ENCODE data around the gene ASPA.

Gene ASPA

DNA sequence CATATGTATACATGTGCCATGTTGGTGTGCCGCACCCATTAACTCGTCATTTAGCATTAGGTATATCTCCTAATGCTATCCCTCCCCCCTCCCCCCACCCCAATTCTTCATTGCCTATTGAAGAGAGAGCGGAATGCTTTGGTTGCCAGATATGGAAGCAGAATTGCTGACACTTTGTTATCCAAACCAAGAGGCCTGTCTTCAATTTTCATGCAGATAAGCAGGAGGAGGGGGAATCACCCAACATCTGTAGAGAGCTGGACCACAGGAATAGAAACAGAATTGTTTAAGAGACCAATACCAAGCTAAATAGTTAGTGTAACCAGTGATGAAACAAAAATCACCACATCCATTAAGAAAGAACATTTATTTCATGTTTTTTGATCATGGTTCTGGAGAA lies 7.1 kb downstream of the ASPA start:
- Histone ChIP-seq H3K27me3 (ENCODE audit: insufficient read depth, poor library complexity, severe bottlenecking) (no peaks in the 10 kb centered on the region), H3K27ac (replicated peaks) (no peak overlapping the region), H3K4me3 (replicated peaks; ENCODE audit: insufficient read depth, low read length) (no peak overlapping the region)
- no peak for TF ChIP-seq GABPA (IDR thresholded peaks at IDR 0.05; ENCODE audit: low read depth)
- TF ChIP-seq, protein P1, sequence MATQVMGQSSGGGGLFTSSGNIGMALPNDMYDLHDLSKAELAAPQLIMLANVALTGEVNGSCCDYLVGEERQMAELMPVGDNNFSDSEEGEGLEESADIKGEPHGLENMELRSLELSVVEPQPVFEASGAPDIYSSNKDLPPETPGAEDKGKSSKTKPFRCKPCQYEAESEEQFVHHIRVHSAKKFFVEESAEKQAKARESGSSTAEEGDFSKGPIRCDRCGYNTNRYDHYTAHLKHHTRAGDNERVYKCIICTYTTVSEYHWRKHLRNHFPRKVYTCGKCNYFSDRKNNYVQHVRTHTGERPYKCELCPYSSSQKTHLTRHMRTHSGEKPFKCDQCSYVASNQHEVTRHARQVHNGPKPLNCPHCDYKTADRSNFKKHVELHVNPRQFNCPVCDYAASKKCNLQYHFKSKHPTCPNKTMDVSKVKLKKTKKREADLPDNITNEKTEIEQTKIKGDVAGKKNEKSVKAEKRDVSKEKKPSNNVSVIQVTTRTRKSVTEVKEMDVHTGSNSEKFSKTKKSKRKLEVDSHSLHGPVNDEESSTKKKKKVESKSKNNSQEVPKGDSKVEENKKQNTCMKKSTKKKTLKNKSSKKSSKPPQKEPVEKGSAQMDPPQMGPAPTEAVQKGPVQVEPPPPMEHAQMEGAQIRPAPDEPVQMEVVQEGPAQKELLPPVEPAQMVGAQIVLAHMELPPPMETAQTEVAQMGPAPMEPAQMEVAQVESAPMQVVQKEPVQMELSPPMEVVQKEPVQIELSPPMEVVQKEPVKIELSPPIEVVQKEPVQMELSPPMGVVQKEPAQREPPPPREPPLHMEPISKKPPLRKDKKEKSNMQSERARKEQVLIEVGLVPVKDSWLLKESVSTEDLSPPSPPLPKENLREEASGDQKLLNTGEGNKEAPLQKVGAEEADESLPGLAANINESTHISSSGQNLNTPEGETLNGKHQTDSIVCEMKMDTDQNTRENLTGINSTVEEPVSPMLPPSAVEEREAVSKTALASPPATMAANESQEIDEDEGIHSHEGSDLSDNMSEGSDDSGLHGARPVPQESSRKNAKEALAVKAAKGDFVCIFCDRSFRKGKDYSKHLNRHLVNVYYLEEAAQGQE (IDR thresholded peaks at IDR 0.05; ENCODE audit: insufficient replicate concordance, low read depth), result no peak
- TF ChIP-seq SPI1 (IDR thresholded peaks at IDR 0.05; ENCODE audit: borderline replicate concordance, low read depth), result no peak
- TF ChIP-seq POLR2AphosphoS5 (IDR thresholded peaks at IDR 0.05; ENCODE audit: low read depth), result no peak
- TF ChIP-seq, protein P2, sequence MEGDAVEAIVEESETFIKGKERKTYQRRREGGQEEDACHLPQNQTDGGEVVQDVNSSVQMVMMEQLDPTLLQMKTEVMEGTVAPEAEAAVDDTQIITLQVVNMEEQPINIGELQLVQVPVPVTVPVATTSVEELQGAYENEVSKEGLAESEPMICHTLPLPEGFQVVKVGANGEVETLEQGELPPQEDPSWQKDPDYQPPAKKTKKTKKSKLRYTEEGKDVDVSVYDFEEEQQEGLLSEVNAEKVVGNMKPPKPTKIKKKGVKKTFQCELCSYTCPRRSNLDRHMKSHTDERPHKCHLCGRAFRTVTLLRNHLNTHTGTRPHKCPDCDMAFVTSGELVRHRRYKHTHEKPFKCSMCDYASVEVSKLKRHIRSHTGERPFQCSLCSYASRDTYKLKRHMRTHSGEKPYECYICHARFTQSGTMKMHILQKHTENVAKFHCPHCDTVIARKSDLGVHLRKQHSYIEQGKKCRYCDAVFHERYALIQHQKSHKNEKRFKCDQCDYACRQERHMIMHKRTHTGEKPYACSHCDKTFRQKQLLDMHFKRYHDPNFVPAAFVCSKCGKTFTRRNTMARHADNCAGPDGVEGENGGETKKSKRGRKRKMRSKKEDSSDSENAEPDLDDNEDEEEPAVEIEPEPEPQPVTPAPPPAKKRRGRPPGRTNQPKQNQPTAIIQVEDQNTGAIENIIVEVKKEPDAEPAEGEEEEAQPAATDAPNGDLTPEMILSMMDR (IDR thresholded peaks at IDR 0.05; ENCODE audit: insufficient read depth, low read length), result no peak
- DNase-seq (ENCODE audit: low read depth in 1 of 2, low spot score in 1 of 2), result no peak

DNA sequence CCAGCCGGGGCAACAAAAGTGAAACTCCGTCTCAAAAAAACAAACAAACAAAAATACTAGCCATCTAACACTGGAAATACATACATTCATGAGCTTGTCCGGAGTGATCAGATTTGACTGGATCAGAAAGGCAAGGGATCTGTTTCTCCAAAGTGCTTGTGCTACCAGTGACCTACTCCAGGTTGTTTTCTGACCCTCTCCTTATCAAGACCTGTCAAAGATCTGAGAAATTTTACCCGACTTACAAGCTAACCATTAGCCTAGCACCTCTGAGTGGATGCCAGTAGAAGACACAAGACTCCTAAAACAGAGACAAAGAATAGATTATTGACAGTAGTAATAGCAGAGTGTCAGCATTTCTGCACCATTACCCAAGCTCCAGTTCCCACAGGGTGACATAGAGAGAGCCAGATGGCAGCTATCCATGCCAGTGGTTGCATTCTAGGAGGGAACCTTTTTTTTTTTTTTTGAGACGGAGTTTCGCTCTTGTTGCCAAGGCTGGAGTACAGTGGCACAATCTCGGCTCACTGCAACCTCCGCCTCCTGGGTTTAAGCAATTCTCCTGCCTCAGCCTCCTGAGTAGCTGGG lies 9.8 kb downstream of the ASPA start:
- no peak for DNase-seq (ENCODE audit: low read depth in 1 of 2, low spot score in 1 of 2)
- Histone ChIP-seq H3K27ac (replicated peaks) (no peak overlapping the region), H3K4me3 (replicated peaks; ENCODE audit: insufficient read depth, low read length) (no peak overlapping the region), H3K27me3 (ENCODE audit: insufficient read depth, poor library complexity, severe bottlenecking) (no peaks in the 10 kb centered on the region)
- TF ChIP-seq POLR2AphosphoS5 (IDR thresholded peaks at IDR 0.05; ENCODE audit: low read depth) (no peak), SPI1 (IDR thresholded peaks at IDR 0.05; ENCODE audit: borderline replicate concordance, low read depth) (no peak), GABPA (IDR thresholded peaks at IDR 0.05; ENCODE audit: low read depth) (no peak)
- TF ChIP-seq, protein P1 (IDR thresholded peaks at IDR 0.05; ENCODE audit: insufficient replicate concordance, low read depth), result no peak
- TF ChIP-seq, protein P2 (IDR thresholded peaks at IDR 0.05; ENCODE audit: insufficient read depth, low read length), result no peak

DNA sequence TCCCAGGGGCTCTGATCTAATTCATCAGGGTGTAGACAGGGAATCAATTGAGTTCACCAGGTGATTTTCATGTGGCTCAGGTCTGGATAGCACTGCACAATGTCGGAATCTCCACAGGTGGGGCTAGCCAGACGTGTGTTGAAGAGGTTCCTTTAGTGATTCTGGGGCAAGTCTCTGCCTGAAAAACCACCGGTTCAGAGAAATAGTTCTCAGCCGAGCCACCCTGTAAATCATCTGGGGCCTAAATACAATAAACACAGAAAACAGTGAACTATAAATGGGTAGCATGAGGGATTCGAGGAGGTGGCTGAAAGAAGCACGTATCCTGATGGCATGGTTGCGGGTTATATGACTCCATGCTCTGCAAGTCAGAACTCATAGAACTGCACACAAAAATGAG lies 21.3 kb downstream of the ASPA start:
- Histone ChIP-seq H3K4me3 (replicated peaks; ENCODE audit: insufficient read depth, low read length) (no peak overlapping the region), H3K27ac (replicated peaks) (no peak overlapping the region), H3K27me3 (ENCODE audit: insufficient read depth, poor library complexity, severe bottlenecking) (no peaks in the 10 kb centered on the region)
- TF ChIP-seq SPI1 (IDR thresholded peaks at IDR 0.05; ENCODE audit: borderline replicate concordance, low read depth) (no peak), GABPA (IDR thresholded peaks at IDR 0.05; ENCODE audit: low read depth) (no peak)
- TF ChIP-seq, protein P2 (IDR thresholded peaks at IDR 0.05; ENCODE audit: insufficient read depth, low read length), result no peak
- no peak for DNase-seq (ENCODE audit: low read depth in 1 of 2, low spot score in 1 of 2)

DNA sequence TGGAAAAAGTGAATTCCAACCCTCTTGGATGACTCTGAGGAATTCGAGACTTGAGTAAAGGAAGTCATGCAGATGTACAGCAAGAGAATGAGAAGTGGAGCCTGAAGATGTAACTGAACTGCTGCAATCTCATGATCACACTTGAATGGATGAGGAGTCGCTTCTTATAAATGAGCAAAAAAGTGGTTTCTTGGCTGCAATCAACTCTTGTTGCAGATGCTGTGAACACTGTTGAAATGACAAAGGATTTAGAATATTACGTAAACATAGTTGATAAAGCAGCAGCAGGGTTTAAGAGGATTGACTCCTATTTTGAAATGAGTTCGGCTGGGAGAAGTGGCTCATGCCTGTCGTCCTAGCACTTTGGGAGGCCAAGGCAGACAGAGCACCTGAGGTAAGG lies 25.5 kb downstream of the ASPA start:
- no peak overlapping the region for H3K4me3 ChIP-seq (replicated peaks; ENCODE audit: insufficient read depth, low read length)
- no peak overlapping the region for H3K27ac ChIP-seq (replicated peaks)
- TF ChIP-seq SPI1 (IDR thresholded peaks at IDR 0.05; ENCODE audit: borderline replicate concordance, low read depth) (no peak), GABPA (IDR thresholded peaks at IDR 0.05; ENCODE audit: low read depth) (no peak), POLR2AphosphoS5 (IDR thresholded peaks at IDR 0.05; ENCODE audit: low read depth) (no peak)
- H3K27me3 ChIP-seq (ENCODE audit: insufficient read depth, poor library complexity, severe bottlenecking), result no peaks in the 10 kb centered on the region
- DNase-seq (ENCODE audit: low read depth in 1 of 2, low spot score in 1 of 2), result no peak

Data from HL-60 (cell line).